Stomach (tissue), 4 donors: ENCODE measurements around the gene NUAK1.

Experiments used
- EP300 ChIP-seq: sonication (generic); formaldehyde crosslinking; IDR thresholded peaks from one replicate; pipeline ENCODE4 v1.6.1; 2017; ENCODE audit warnings: antibody characterized with exemption
- POLR2A ChIP-seq, 4 donors: fragments of 450-650 bp; IDR thresholded peaks; one replicate each; pipeline ENCODE4 v1.6.1; 2016; ENCODE audit warnings: antibody characterized with exemption in 4 of 4, control low read depth in 2 of 4, mild to moderate bottlenecking in 1 of 4, moderate library complexity in 1 of 4
- POLR2AphosphoS5 ChIP-seq, 3 donors: sonication (generic); formaldehyde crosslinking; IDR thresholded peaks; one replicate each; pipeline ENCODE4 v1.6.1; 2016; ENCODE audit warnings: antibody characterized with exemption in 3 of 3
- TF ChIP-seq, protein P1 (sequence below), 7 experiments: fragments of 450-650 bp in 4 of 7; fragments of 200-600 bp in 3 of 7; sonication (generic) in 3 of 7; IDR thresholded peaks; one replicate each; pipeline ENCODE4 v1.5.1; 2016 to 2019; ENCODE audit warnings: antibody characterized with exemption in 7 of 7, control low read depth in 2 of 7, mild to moderate bottlenecking in 1 of 7

DNA sequence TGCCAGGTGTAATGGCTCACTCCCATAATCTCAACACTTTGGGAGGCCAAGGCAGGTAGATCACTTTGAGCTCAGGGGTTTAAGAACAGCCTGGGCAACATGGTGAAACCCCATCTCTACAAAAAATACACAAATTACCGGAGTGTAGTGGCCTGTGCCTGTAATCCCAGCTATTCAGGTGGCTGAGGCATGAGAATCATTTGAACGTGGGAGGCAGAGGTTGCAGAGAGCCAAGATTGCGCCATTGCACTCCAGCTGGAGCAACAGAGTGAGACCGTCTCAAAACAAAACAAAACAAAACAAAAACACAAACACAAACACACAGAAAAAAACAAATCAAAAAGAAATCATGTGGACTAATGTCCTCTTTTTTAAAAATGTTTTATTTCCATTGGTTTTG is 104.4 kb downstream of the NUAK1 start:
- TF ChIP-seq, protein P1, sequence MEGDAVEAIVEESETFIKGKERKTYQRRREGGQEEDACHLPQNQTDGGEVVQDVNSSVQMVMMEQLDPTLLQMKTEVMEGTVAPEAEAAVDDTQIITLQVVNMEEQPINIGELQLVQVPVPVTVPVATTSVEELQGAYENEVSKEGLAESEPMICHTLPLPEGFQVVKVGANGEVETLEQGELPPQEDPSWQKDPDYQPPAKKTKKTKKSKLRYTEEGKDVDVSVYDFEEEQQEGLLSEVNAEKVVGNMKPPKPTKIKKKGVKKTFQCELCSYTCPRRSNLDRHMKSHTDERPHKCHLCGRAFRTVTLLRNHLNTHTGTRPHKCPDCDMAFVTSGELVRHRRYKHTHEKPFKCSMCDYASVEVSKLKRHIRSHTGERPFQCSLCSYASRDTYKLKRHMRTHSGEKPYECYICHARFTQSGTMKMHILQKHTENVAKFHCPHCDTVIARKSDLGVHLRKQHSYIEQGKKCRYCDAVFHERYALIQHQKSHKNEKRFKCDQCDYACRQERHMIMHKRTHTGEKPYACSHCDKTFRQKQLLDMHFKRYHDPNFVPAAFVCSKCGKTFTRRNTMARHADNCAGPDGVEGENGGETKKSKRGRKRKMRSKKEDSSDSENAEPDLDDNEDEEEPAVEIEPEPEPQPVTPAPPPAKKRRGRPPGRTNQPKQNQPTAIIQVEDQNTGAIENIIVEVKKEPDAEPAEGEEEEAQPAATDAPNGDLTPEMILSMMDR (IDR thresholded peaks at IDR 0.05) = no peak
- TF ChIP-seq POLR2A (IDR thresholded peaks at IDR 0.05) (no peak), EP300 (no peak), POLR2AphosphoS5 (IDR thresholded peaks at IDR 0.05) (no peak)
